GM18517 (cell line): ENCODE results near the gene RARRES1.

ENCODE experiments used
- ATAC-seq: cut with Tn5 transposase; IDR thresholded peaks from one replicate; pipeline ENCODE4 v1.9.1; 2021; ENCODE audit warnings: mild to moderate bottlenecking, moderate library complexity; ENCODE audit not compliant: unreplicated experiment

The RARRES1 gene

GRCh38 chr3:158766364-158766763, 34.1 kb upstream of the RARRES1 start:
- ATAC-seq = no peak

DNA sequence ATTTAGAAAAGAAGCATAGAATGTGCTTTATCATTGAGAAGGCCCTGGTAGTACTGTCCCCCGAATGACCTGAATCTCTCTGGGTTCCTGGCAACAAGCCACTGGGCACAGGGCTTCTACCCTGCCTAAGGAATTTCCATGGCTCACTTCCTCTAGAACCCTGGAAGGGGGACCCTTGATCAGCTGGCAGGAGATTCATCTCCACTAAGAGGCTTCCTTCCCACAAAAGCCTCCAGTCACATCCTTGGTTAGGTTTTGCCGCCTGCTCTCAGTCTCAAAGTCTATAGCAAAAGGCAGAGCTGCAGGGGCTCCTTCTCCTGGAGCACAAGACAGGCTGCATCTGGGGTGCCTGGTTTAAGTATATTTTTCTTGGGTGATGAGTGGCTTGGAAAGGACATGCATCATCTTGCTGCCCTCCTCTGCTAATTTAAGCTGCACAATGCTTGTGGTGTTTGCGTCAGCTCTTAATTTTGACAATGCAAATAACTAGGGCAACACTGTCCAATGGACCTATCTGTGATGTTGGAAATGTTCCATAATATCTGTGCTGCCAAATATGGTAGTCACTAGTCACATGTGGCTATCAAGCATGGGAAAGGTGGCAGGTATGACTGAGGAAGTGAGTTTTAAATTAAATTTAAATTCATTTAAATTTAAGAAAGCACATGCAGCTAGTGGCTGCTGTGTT, 33.4 kb upstream of the RARRES1 start:
- ATAC-seq = no peak

DNA sequence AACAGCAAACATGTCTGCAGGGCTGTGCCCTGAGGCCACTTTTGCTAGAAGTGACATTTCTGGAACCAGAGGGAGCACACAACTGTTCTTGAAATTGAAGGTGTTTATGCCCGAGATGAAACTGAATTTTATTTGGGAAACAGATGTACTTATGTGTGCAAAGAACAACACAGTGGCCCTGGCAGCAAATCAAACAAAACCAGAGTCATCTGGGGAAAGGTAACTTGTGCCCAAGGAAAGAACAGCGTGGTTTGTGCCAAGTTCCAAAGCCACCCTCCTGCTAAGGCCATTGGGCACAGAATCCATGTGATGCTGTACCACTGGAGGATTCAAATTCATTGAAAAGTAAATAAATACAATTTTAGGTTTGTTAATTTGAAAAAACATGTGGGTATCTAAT, 31.2 kb upstream of the RARRES1 start:
- ATAC-seq = no peak

DNA sequence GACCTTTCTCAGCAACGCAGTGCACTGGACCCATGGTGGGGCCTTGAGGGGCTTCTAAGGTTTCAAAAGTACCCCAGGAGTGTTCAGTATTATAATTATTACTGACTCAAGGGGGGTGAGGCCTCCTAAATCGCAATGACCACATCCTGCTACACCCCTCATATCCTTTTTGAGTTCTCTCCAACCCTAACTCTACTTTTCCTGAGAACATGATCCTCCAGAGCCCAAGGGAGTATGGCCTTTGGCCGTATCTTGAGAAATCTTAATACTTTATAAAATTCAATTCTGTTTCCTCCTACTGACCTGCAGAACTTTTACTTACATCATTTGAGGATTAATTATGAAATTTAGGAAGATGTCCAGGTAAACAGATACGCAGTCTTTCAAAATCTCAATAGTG, 30.4 kb upstream of the RARRES1 start:
- no peak for ATAC-seq

GRCh38 chr3:158761350-158761749, 29.1 kb upstream of the RARRES1 start:
- no peak for ATAC-seq

GRCh38 chr3:158755421-158755820, 23.2 kb upstream of the RARRES1 start:
- no peak for ATAC-seq

- ATAC-seq = no peak
Measured at GRCh38 chr3:158753854-158754253, 21.6 kb upstream of the RARRES1 start.

DNA sequence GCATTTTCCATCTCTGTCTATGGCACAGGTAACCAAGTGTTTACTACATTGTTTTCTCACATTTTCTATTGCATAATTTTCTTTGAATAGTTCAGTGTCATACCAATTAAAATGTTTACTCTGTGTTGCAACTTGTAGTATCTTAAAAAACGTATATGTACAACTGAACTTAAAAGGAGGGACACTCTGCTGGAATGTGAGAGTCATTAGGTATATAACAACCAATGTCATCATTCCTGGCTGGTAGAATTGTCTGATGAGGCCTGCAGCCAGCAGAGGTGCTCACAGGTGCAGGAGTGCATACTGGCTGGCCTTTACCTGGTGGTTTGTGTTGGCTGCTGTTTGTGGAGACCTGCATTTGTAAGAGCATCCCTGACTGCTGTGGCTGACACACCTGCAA, 19.1 kb upstream of the RARRES1 start:
- no peak for ATAC-seq

DNA sequence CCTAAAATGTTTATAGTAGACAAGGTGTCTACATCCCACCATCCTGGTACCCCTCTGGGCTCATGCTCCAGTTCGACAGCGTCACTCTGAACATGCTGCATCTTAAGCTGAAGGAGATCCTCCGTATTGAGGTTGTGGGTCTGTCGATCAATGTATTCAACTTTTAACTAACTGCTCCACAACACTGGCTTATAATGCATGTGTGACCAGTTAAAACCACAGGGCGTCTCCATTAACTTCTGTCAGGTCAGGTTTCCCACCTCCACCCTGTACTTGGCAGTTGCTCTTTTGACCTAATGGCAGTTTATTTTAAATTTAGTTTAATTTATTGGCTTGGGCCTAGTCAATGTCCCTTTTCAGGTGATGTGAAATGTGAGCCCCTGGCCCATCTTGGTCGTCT, 17.8 kb upstream of the RARRES1 start:
- no peak for ATAC-seq

- no peak for ATAC-seq
Measured at GRCh38 chr3:158749526-158749925, 17.3 kb upstream of the RARRES1 start.

GRCh38 chr3:158748237-158748828, 16.1 kb upstream of the RARRES1 start:
- no peak for ATAC-seq

GRCh38 chr3:158747417-158747816, 15.2 kb upstream of the RARRES1 start:
- ATAC-seq = no peak

- no peak for ATAC-seq
Measured at GRCh38 chr3:158745551-158745950, 13.3 kb upstream of the RARRES1 start.

DNA sequence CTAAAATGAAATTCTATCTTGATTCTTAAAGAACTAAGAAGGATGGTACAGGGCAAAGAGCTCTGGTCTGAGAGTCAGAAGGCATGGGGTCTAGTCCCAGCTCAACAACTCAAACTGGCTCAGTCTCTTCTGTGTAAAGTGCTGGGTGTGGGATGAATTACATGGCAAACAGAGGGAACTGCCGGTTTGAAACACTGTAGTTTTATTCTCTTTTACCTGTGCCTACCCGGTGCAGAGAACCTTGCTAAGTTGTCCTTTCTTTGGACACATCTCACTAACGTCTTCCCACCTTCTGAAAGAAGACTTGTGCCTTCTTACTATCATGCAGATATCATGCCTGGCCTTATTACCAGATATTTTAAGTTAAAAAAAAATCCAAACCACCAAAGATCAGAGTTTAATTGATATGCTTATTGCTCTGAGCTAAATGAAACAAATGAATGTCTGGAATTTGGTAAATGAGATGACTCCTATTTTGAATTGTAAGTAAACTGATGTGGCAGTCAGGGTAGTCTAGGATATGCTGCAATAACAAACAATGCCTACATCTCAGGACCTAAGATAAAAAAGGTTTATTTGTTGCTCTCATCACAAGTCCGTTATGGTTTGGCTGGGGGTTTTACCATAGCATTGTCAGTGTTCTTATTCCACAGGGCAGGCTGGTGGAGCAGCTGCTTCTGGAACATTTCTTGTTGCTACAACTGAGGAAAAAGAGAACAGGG, 12.5 kb upstream of the RARRES1 start:
- ATAC-seq = no peak

- ATAC-seq = no peak
Measured at GRCh38 chr3:158743664-158744566, 11.7 kb upstream of the RARRES1 start.

DNA sequence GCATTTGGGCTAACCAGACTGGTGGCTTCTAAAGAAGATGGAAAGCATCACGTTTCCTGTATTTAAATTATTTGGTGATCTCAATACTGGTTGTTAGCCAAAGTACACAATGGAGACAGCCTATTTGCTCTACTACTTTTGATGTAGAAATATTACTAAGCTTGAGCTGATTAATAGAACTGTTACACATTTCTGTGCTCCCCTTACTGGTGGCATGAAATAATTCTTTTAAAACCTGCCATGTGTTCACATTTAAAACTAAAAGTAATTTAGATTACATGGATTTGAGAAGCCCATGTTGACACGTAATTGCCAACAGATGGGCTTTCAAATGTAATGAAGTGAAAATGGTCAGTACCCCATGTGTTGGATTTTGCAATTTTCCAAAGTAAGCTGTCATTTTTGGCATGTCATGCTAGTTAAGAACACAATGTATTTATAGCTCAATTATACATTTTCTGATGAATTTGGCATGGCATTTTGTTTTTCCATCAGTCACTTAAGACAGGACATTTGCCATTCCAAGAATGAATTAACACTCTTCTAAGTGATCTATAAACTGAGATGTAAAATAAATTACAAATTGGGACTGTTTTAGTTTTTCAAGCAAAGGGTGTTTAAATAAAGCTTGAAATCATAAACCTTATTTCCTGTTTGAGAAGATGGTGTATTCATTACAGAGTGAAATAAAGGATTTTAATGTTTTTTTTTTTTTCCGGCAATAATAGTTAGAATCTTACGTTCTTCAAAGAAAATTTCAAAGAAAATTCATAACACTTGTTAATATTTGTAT, 10.8 kb upstream of the RARRES1 start:
- no peak for ATAC-seq

DNA sequence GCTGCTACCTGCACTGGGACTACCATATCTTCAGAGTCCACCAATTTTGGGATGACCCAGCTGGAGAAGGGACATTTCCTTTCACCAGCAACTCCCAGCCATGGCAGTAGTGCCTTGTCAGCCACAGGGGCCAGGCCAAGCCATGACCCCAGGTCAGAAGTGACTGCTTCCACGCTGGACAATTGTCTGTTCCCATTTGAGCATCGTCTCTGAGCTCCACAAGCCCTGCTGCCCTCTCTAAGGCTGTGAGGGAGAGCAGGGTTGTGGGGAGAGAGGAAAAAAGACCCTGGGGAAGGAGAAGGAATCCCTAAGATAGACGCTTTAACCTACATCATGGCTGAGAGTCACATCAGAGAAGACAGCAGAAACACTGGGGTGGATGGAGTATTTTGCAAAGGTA, 7.4 kb upstream of the RARRES1 start:
- no peak for ATAC-seq

GRCh38 chr3:158739078-158739477, 6.8 kb upstream of the RARRES1 start:
- ATAC-seq = no peak

GRCh38 chr3:158738653-158739052, 6.4 kb upstream of the RARRES1 start:
- no peak for ATAC-seq

- no peak for ATAC-seq
Measured at GRCh38 chr3:158737976-158738615, 5.8 kb upstream of the RARRES1 start.
